ENCODE data around the gene TEX2.

- TF ChIP-seq CTCF (optimal IDR thresholded peaks at IDR 0.05 in 1 of 3, IDR thresholded peaks at IDR 0.05 in 1 of 3, conservative IDR thresholded peaks at IDR 0.05 in 1 of 3; ENCODE audit: extremely low read depth in 1 of 3, insufficient read depth in 2 of 3, low read length in 3 of 3) (peak; percentile 69 to 78 (median 72)), EZH2 (IDR thresholded peaks at IDR 0.05; ENCODE audit: low read length) (no peak)
Measured at GRCh38 chr17:64281962-64282752, 19.1 kb upstream of the TEX2 start.

Data from keratinocyte (primary cell).